HG02763 (cell line): ENCODE data around the gene IDI1.
A peak's percentile ranks its signal among the peaks of the same experiment; 100 is the strongest.
"Not testable (repeated sequence)": the region's sequence is repeated elsewhere in the genome, so short reads cannot be mapped to it uniquely, and the experiment has no call there.

Experiments used
- ATAC-seq: cut with Tn5 transposase; IDR thresholded peaks from one replicate; pipeline ENCODE4 v1.9.1; 2021; ENCODE audit warnings: mild to moderate bottlenecking, moderate library complexity; ENCODE audit not compliant: unreplicated experiment

The IDI1 gene

GRCh38 chr10:1036341-1036791, 12.6 kb downstream of the IDI1 start:
- ATAC-seq: peak; percentile 71

DNA sequence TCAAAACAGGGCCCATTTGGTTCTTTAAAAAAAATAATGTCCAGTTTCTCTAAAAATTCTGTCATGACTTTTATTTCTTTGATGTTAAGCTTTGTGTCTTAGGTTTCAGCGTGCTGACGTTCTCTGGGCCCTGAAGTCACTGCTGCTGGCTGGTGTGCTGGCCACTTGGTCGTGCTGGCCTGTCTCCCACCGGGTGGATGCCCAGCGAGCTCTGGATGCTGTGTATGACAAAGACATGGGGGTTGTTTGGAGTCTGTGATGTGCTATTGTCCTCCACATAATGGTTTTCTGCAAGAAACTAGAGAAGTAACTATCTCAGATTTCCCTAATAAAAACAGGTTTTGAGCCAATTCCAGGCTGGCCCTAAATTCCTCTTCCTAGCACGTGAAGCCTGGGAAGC, 13.7 kb downstream of the IDI1 start:
- ATAC-seq: no peak

- ATAC-seq: no peak
Measured at GRCh38 chr10:1034758-1035157, 14.2 kb downstream of the IDI1 start.

DNA sequence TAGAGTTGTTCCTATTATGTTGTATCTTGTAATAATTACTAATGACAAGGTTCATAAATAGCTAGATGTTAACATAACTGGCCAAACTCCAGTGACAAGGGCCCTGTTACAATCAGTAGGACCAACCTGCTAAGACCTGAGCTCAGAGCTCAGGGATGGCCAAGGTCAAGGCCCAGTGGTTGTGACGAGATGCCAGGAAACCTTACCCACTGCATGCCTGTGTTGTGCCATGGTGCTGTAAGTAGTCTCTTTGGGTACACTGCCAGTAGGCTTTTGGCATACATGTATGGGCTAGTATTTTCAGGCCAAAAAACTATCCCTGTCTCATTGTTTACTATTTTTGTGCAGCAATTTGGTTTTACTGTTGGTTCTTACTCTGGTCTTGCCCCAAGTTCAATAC, 15.3 kb downstream of the IDI1 start:
- ATAC-seq: no peak

DNA sequence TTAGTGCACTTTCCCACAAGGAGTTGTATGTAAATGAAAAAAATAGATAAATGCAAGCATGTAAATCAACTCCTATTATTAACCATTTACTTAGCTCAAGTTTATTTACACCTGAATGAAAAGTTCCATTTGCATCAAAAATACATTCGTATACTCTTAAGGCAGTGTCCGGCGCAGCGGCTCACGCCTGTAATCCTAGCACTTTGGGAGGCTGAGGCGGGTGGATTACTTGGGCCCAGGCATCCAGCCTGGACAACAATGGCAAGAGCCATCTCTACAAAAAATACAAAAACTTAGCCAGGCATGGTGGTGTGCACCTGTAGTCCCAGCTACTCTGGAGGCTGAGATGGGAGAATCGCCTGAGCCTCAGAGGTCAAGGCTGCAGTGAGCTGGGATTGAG, 19.1 kb downstream of the IDI1 start:
- ATAC-seq: no peak

GRCh38 chr10:1026578-1026977, 22.3 kb downstream of the IDI1 start:
- no peak for ATAC-seq

DNA sequence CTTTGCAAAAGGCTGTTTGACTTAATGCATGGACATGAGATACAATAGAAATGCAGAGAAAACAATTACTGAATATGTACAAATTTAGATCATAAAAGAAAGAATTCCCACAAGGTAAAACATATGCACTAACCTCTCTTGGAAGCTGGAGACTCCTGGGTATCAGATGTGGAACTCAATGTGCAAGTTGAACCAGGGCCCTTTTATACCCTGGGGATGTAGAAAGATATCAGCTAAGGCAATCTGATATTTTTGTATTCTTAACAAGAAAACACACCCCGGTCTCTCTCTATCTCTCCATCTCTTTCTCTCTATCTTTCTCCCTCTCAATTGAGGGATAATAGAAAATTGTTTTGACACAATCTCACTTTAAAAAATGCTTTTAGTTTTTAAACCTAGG, 23.2 kb downstream of the IDI1 start, which contains the start of gene IDI2:
Gene IDI2, minus strand, starts transcription at position 177 of the 400 bp plus-strand sequence. CDS start 1,136 bp downstream, outside the sequence.
- ATAC-seq: no peak

DNA sequence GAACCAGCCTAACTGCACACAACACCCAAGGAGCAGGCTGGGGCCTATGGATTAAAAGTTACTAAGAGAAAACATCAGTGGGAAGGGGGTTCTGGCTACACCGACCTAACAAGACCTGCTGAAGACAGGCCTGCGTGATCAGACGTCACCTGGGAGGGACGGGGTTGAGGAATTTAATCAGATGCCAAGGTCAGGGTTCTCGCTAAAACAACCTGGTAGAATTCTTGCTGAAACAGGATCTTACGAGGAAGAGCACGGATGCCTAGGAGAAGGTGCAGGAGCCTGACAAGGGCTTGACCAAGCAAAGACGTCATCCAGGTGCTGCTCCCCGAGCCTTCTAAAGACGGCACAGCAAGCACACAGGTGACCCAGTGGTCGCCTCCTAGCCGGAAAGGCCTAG, 24.8 kb downstream of the IDI1 start:
- no peak for ATAC-seq

DNA sequence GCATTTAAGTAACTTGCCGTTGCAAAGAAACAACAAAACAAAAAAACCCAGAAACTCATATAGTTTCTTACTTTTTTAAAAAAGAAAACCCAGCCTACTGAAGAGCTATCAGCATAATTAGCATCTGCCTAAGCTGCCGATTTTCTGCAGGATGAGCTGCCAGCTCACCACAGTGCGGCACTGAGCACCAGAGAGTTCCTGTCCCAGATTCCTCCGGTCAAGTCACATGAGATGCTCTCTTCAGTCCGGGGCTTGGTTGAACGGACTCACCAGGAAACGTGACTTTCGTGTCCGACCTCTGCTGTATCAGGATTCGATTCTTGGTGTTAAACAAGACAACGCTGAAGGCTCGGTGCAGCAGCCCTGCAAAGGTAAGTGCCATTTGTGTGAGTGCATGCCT, 26.5 kb downstream of the IDI1 start:
- no peak for ATAC-seq

DNA sequence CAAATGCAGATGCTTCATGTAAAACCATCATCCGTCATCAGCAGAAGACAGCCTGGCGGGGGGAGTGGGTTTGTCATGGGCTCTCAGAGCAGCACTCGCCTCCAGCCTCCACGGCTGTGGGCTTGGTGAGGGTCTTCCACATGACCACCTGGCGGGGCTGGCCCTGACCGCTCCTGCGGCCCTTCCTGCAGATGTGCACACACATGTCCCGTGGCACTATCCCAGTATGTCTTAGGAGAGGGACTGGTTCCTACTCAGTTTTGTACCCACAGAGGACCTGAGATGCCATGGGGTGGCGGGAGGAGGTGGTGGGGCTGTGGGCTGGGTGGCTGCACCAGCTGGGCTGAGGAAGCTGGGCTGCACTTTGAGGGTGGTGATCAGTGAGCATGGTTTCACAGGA, 28.0 kb downstream of the IDI1 start:
- ATAC-seq: no peak

GRCh38 chr10:1020460-1020859, 28.5 kb downstream of the IDI1 start:
- ATAC-seq: no peak

DNA sequence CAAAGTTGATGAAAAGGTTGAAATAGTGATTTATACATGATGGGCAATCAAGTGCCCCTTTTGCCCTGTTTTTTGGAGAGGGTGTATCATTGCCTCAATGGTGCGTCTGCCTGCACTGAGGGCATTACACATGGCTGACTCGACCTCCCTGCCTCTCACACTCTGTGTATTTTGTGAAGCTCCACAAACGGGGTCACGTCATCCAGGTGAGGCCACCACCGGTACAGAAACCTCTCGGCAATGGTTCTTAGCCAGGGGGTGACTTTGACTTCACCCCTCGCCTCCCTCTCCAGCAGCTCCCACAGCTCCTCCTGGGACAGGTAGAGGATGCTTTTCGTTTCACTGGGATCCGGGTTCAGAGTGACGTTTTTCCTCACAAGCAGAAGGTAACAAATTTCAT, 29.6 kb downstream of the IDI1 start:
- ATAC-seq: no peak

DNA sequence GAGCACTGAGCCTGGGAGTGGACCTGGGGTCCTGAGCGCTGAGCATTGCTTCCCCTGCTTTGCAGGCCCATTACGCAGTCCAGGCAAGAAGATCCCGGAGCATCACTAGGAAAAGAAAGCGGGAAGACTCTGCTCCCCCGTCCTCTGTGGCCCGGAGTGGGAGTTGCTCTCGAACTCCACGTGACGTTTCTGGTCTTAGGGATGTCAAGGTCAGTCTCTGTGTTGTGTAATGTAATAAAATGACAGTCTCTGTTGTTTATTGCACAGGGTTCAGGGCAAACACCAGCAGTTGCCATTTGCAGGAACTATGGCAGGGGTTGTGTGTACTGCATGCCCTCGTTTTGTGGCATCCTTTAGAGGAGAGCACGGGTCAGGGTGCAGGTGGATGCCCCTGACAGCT, 33.2 kb downstream of the IDI1 start:
- no peak for ATAC-seq

GRCh38 chr10:1011696-1012095, 37.2 kb downstream of the IDI1 start:
- ATAC-seq: no peak

DNA sequence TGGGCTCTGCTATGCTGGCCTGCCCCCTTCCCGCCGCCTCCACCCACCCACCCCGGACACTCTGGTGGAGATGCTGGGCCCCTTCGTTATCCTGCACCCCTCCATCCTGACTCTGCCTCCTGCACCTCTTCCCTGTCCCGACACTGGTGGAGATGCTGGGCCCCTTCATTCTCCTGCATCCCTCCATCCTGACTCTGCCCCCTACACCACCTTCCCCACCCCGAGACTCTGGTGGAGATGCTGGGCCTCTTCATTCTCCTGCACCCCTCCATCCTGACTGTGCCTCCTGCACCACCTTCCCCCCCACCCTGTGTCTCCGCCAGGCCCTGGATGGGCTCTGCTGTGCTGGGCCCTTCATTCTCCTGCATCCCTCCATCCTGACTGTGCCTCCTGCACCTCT, 38.2 kb downstream of the IDI1 start:
- ATAC-seq: no peak

GRCh38 chr10:1009947-1010346, 39.0 kb downstream of the IDI1 start:
- not testable (repeated sequence) for ATAC-seq

GRCh38 chr10:1009071-1009494, 39.8 kb downstream of the IDI1 start:
- ATAC-seq: no peak

DNA sequence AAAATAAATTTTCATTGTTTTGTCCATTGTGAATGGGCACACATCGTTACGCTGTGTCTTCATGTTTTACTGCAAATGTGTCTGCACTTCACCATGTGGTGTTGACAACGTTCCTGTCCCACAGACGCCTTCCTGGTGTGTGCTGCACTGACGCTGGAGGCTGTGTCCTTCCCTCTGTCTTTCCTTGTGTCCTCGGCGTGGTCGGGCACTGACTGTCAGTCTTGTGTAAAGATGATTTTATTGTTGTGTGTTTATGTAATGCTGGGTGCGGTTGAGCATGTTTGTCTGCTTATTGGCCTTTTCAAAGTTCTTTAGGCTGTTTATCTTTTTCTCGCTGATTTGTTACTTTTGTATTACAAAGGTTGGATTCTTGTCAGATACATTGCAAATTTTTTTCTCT, 41.3 kb downstream of the IDI1 start:
- ATAC-seq: no peak

DNA sequence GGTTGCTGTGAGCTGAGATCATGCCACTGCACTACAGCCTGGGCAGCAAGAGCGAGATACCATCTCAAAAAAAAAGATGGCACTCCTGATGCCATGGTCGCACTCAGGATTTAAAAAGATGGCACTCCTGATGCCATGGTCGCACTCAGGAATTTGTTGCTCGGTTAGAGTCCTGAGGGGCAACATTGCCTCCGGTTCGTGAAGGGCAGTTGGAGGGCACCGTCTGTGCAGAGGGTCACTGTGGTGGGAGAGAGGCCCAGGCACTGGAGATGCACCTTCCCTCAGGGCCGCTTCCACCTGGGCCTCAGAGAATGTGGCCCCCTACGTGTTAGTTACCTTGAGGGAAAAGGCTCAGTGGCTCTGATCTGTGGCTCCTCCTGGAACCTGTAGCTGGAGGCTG, 42.3 kb downstream of the IDI1 start:
- ATAC-seq: no peak

DNA sequence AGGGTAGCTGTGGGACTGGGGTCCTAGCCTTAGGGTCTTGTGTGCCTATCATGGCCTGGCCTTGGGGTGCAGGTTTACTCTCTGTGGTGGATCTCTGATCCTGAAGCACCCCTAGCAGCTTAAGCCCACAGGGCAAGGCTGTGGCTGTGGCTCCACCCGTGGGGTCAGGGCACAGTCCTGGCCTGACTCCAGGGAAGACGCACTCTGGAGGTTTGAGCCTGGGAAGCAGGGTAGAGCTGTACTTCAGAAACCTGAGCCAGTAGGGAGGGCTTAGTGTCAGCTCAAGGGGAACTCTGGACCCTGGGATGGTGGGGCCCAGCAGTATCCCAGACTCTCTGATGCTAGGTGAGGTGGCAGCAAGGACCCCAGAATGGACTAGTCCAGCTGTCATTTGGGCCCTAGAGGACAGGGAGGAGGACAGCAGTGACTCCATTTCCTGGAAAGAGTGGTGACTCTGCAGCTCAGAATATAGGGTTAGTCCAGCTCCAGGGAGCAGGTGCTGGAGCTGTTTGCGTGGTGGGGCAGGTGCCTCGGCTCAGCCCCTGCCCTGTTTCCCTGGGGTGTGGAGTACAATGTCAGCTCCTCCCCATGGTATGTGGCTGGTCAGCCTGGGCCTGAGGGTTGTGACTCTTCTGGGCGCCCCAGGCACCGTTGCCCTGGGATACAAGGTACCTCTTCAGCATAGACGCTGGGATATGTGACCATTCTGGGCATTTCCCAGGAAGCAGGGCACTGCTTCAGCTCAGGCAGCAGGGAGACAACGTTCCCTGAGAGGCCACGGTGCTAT, 44.8 kb downstream of the IDI1 start:
- ATAC-seq: no peak

DNA sequence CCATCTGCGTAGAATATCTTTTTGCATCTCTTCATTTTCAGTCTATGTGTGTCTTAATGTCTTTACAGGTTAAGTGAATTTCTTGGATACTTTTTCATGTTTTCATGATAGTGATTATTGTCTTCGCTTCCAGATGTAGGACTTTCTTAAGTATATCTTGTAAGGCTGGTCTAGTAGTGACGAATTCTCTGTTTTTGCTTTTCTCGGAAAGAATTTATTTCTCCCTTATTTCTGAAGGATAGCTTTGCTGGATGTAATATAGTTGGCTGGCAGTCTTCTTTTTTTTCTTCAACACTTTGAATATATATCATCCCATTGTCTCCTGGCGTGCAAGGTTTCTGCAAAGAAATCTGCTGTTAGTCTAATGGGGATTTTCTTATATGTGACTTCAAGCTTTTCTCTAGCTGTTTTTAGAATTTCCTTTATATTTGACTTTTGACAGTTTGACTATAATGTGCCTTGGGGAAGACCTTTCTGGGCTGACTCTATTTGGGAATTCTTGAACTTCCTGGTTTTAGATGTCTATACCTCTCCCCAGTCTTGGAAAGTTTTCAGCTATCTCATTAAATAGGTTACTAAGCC, 46.4 kb downstream of the IDI1 start:
- ATAC-seq: no peak

DNA sequence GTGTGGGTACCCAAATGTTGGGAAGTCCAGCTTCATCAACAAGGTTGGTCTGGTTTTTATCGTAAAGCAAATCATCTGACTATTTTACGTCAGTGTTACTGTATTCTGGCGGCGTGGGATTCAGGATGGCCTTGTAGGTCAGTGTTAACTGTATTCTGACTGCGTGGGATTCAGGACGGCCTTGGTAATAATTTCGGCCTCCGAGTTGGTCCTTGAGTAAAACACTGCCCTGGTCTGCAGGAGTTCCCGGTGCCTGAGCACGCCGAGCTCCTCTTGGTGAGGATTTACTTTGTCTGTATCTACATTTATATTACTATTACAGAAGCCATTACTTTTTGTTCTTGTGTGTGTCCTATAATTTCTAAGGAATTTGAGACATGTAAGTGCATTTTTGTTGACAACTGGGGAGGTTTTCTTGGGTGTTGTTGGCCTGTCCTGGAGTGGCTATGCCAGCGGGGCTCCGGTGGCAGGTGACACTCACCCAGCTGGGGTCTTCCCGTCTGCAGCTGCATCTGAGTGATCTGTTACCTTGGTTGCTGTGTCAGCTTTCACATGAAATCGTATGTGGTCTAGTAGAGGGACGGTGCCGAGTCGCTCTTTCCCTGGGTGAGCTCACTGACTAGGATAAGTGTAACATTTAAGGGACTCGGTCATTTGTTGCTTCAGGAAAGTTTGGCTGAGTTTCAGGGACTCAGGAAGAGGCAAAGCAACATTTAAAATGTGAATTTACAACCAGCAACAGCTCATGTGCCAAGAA, 51.5 kb downstream of the IDI1 start:
- ATAC-seq: no peak
